HG02571 (cell line): ENCODE data around the gene CHN1.
A peak's percentile ranks its signal among the peaks of the same experiment; 100 is the strongest.

ENCODE experiments used
- ATAC-seq: cut with Tn5 transposase; IDR thresholded peaks from one replicate; pipeline ENCODE4 v1.9.1; 2021; ENCODE audit warnings: mild to moderate bottlenecking, moderate library complexity; ENCODE audit not compliant: unreplicated experiment

CHN1 gene

DNA sequence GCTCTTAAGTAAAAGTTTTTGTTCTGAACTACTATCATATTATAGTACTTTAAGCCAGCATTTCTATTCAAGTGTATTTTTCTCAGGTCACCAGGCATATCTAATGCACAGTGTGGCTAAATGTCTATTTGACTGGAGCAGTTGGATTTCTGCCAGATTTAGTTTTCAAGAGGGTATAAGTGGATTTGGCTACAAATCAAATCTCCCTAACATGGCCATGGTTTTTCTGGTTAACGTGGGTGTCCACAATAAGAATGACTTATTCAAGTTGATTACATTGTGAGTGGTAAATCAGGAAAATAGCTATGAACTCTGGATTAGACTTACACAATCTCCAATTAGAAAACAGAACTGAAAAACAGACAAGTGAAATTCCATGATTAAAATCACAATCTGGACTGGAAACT, 5.7 kb upstream of the CHN1 start:
- ATAC-seq = no peak

DNA sequence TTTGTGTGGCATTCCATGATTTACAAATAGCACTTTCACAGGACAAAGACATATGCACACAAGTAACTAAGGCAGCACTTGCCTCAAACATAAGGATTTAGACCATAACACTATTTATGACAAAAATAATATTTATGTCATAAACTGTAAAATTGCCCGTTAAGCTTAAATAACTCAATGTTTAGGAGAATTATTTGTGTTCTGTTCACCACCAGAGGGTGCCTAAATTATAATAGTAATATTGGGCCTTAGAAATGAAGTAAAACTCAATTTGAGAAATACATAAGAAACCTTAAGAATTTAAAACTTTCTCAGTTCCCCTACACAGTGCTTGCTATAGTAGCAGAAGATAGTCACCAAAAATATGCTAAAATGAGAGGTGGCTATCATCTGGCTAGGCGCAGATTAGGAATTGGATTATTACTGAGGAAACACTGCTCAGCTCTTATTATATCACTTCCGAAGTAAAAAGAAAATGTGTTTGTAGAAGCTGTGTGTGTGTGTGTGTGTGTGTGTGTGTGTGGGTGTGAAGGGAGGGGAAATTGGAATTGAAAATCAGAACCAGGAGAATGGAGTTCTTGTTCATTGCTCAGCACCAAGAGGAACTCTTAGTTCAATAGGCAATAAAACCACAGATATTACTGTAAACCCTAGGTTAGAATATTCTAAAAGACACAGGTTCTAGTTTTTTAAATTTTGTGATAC, 4.9 kb upstream of the CHN1 start:
- no peak for ATAC-seq

DNA sequence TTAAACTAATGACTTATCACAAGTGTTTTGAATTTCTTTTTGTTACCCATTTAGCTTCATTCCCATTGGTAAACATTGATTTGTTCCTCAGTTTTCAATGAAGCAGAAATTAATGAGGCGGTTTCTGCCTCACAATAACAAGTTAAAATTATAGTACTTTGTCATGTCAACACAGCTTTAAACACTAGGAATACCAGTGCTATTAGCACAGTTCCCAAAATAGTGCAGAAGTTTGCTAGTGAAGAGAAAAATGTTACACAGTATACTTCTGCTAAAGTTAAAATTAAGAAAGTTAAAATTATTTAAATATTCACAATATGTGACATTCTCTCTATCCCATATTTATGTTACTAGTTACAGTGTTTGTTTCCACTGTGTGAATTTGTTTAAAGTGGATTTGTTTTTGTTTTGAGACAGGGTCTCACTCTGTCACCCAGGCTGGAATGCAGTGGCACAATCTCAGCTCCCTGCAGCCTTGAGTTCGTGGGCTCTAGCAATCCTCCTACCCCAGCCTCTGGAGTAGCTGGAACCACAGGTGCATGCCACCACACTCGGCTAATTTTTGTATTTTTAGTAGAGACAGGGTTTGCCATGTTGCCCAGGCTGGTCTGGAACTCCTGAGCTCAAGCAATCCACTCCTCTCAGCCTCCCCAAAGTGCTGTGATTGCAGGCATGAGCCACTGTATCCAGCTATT, 3.8 kb upstream of the CHN1 start:
- no peak for ATAC-seq

DNA sequence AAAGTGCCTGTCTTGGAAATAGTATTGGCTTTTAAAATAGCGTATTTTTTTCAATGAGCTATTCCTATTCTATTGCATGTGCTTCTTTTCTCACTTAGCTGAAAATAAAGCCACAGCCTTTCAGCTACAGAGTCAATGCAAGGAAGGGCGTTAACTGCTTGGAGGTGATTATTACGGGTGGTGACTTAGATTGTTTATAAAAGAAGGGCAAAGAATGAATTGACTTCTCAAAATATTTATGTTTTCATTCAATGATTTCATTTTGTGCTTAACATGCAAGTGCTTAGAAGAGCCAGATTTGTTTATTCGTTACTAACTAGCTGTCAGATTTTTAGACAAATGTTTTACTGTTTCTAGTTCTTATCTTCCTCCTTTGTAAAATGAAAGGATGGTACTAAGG, 2.8 kb upstream of the CHN1 start:
- ATAC-seq = no peak

DNA sequence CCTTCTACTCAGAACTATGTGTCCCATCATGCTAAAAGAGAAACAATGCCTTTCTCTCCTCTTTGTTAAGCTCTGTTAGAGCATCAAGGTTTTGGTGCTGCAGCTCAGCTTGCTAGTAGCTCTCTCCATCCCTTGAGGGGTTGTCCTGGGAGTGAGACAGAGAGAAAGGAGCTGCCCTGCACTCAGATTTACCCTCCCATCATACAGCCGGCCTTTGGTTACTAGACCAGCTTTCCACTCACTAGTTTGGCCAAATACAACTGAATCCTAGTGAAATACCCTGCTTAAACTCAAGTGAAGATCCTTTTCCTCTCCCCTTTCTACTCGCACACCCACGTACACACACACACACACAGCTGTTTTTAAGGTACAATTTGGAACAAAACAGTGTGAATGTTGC, 2.3 kb upstream of the CHN1 start:
- no peak for ATAC-seq

DNA sequence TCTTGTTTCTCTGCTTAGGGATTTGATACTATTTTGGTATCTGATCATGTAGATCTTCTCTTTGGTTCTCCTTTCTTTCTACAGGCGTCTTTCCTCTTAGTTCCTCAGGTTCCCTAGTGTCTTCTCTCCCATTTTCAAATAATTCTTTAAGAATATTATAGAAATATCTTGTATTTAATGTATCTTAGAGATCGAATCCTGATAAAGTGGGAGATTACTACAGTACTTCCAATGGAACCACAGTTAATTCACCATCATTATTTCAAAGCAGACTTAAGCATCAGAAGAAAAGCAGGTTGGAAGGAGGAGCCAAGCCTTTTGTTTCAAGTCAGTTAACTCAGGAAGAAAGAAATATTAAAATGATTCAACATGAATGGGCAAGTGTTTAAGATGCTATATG, 1.1 kb upstream of the CHN1 start:
- ATAC-seq = no peak

DNA sequence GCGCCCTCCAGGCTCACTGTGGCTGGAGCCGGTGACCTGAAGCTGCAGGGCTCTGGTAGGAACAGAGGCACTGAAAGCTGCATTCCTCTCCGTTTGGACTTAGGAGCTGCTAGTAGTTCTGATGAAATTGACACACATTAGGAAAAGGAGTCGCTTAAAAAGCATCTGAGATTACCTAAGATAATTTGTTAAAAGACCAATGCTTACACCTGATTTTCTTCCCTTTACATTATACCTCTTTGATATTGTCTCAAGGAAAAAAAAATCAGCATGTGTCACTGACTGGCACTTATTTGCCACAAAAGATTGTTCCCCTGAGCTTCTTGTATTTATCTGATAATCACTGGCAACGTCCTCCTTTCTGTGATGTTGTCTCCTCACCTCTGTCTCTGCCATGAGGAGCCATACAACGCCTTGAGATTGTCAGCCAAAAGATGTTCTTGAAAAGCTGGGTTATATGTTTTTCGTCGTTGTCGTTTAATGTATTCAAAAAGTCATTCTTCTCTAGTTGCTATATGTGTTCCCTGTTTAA, 618 bp upstream of the CHN1 start:
- ATAC-seq = no peak

DNA sequence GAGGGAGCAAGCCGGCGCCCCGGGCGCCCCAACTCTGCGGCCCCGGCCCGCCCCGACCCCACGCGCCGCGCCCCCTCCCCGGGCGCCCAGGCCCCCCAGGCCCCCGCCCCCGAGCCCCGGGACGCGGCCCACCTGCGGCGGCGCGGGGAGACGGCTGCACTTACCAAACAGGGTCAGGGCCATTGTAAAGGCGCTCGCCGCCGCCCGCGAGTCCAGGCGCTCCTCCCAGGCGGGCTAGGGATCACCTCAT, 526 bp downstream of the CHN1 start:
- peak; percentile 25 for ATAC-seq

DNA sequence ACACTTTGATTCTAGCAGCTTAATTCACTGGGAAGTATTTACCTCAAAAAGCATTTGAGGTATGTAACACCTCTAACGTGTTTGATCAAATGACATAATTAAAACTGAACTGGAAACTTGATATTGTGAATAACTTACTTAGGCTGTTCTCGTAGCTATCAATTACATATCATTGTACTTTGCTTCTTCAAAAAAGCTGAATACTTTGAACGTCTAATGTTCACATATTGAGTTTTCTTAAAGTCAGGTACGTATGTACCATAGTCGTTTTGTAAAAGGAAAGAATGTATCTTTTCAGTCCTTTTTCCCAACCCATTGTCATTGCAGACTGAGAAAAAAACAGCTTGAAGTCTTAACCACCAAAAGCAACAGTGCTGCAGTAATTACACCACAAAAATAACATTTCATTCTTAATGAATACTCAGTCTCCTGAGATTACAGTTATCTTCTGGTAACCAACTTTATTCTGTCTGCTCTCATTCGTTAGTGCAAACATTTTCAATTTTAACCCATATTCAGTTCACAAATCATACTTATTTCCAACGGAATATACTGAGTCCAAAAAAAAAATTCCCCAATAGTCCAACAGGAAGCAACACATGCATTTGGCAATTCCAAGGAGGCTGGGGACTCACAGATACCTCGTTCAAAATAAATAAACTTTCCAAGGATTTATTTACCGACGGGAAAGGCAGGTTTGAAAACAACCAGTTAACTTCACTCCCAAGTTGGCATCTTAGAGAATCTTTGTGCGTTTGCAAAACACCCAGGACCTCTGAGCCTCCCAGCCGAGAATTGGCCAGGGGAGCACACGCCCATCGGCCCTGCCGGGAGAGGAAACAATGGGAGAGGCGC, 1.1 kb downstream of the CHN1 start:
- peak; percentile 25 for ATAC-seq

DNA sequence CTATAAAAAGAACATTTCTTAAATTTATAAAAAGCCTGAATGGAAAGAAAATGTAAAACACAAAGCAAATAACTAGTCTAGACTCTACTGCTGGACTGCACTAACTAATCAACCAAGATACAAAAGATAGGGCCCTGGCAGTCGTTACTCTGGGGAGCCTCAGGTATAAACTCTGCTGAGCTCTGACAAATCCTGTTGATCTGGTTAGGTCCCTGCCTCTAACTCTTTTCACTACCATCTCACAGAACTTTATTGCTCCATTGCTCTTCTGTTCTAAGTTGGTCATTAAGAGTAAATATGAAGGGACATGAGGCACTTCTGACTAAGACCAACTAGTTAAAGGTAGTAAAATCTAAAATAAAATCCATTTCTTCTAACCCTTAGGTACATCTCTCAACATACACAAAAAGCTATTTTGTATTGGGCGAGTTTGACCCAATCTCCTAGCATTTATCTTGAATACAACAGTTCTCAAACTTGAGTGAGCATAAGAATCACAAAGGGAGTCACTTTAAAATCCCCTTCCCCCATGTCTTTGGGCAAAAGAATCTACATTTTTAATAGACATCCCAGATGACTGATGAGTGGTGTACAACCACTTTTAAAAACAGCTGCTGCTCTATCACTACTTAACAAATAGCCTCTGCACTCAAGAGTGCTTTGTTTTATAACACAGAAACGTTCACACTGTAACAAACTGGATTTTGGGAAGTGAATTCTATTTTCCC, 2.5 kb downstream of the CHN1 start:
- no peak for ATAC-seq

DNA sequence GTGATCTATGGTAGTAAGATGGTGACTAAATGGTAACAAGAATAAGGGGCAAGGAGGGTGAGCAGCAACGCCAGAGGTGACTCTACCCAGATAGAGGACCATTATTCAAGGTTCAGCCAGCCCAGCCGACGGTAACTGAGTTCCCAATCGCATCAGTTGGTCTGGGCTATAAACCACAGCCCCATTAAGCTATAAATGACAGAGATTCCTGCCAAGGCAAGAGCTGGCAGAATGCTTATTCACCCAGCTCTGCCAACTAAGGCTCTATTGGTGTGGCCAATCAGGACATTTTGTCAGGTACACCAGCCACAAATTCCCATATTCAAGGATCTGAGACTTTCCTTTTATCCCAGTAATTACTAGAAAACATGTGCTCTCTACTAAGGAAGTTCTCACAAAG, 3.6 kb downstream of the CHN1 start:
- no peak for ATAC-seq

DNA sequence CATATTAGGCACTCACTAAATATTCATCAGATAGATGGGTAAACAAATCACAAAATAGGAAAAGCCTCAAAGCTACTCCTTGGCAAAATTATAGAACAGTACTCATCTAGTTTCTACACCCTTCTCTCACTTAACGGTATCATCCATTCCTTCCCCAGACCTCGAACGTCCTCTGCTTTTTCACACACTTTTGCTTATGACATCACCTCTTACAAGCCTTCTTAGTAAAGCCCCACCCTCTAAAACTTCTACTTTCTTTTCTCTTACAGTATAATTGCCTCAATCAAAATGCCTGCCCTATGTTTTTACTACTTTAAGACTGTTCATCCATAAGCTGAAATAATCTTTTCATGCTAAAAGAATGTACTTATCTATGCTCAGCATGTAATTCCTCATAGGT, 8.1 kb downstream of the CHN1 start:
- no peak for ATAC-seq

DNA sequence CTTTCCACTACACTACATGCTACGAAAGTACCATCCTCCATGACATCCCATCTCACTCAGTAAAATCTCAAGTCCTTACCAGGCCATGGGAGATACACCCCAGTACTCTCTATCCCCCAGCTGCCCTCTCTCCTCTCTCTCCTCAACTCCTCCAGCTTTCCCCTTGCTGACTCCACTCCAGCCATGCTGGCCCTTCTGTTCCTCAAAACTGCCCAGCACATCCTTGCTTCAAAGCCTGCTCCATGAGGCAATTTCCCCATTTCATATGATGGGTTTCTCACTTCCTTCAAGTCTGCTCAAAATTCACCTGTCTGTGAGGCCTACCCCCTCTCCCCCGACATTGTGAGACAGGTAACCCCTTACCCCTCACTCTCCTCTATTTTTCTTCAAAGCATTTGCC, 8.6 kb downstream of the CHN1 start:
- ATAC-seq = no peak

DNA sequence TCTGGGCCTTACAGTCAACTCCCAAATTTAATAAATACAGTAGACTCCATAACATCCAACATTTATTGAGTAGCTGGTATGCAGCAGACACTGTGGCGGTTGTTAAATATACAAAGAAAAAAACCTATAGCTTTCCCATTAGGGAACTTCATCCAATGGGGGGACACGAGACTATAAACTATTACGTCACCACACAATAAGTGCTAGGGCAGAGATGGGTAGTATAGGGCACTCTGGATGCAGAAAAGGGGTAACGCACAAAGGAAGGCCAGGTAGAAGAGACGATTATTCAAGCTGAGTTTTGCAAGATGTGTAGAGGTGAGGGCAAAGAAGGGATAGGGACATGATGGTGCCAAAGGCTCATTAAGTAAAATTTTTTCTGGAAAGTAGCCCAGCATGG, 10.8 kb downstream of the CHN1 start:
- no peak for ATAC-seq

DNA sequence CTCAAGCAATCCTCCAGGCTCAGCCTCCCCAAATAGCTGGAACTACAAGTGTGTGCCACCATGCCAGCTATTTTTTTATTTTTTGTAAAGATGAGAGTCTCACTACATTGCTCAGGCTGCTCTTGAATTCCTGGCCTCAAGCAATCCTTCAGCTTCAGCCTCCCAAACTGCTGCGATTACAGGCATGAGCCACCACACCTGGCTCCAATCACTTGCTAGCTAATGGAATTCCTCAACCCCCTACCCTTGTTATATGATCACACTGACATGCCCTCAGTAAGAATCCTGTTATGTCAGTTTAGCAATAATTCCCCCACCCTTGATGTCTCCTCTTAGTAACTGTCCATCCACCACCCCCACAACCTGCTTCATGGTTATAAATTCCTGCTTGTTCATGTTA, 12.3 kb downstream of the CHN1 start:
- ATAC-seq = no peak

DNA sequence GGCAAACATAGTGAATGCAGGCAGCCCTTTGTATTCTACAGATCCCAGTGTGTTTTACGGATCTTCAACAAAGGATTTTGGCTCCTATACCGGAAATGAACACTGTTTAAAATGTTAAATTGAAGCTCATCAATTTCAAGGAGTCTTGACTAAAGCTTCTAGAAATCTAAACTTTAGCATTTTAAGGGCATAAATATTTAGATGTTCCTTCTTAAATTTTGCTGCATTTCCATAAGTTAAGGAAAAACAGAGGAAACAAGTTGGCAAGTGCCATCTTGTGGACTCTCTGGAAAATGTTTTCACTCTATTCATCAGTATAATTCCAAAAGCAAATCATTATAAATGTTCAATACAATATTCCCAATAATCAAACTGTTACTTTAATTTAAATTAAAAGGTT, 19.6 kb downstream of the CHN1 start:
- no peak for ATAC-seq

DNA sequence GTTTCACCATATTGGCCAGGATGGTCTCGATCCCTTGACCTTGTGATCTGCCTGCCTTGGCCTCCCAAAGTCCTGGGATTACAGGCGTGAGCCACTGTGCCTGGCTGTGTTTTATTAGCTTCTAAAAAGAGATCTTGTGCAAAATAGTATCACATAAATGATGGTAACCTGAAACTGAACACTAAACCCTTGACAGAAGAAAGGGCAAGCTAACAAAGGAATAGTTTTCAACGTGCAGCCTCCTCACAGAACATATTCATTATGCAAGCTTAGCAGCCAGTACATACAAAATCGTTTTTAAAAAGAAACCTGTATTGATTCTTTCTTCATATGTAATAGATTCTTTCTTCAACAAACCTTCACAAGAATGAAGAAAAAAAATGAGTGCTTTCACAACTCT, 20.6 kb downstream of the CHN1 start:
- ATAC-seq = no peak

DNA sequence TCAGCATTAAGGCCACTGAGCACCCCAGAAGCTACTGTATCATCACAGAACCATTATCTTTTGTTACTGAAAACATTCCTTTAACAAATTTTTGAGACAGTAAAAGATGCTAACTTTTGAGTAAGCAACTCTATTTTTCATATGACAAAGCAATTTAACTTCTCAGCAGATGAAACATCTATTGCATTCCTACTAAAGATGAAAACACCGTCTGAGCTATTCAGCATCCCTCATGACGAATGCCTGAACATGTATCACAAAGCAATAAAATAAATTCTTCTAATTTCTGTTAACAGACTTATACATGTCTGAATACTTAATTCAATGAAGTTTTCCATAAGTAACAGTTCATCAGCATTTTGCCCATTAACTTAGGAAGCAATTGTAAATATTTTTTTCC, 23.9 kb downstream of the CHN1 start:
- no peak for ATAC-seq

DNA sequence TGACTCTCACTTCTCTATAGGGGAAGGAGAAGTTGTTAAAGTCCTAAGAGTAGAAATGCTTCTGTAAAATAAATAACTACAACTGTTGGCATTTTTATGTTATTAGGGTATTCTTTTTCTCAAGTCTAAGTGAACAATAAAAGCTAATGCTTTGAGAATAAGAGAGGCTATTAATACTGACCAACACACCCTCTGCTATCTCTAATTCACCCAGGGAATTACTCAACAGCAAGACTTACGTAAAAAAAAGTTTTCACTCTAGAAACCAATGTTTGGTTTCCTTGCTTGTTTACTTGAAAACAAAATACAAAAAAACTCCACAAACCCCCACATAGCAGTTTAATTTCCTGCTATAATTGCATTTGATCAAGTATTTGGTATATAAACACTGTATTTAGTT, 25.2 kb downstream of the CHN1 start:
- ATAC-seq = no peak

DNA sequence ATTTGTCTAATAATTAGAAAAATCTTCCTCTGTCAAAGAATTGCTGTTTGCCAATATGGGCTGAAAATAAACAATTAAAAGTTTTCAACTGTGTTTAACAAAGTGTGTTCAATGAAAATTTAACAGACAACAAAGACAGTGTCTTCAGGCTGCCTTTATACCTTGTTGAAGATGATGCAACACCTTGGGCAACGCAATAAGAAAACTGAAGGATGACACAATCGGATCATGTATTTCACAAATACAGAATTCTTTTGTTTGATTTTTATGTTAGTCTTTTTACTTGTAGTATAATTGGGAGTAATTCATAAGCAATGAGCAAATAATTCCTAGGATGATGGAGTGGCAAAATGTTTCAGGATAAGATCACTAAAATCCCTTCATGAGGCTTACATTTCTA, 27.8 kb downstream of the CHN1 start:
- no peak for ATAC-seq

DNA sequence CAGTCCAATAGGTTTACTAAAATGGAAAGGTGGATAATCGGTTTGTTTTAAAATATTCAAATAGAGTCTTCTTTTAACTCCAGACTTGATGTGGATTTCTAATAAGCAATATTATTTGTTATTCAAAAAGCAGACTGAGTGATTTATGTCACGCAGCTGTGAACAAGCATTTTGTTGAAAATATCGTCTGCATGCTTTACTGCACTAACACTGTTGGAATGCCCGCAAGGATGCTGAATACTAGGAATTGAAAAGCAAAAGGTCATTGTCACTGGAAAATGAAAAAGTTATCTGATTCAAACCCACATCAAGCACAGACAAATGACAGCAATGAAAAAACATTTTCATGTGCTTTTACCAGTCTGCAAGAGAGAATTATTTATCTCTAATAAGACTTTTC, 31.1 kb downstream of the CHN1 start:
- no peak for ATAC-seq
